K562 (cell line): ENCODE measurements around the gene FBXO21. TPM values are rescaled to one million over a fixed set of nuclear protein-coding genes. Genes with fewer than 3 reads are reported as not detected.
A peak's percentile ranks its signal among the peaks of the same experiment; 100 is the strongest.

ENCODE experiments used
- CBX2 ChIP-seq: fragments of 200-600 bp; sonication (generic); IDR thresholded peaks from one replicate; pipeline ENCODE4 v1.6.1; 2012; ENCODE audit warnings: mild to moderate bottlenecking, low read length, inconsistent platforms; ENCODE audit not compliant: insufficient read depth, poor library complexity, severe bottlenecking
- E2F8 ChIP-seq: fragments of 450-650 bp; IDR thresholded peaks from 2 replicates; pipeline ENCODE4 v1.7.1; 2018; ENCODE audit warnings: mild to moderate bottlenecking, low read depth; ENCODE audit not compliant: partially characterized antibody
- ELF1 ChIP-seq: fragments of 200-800 bp; sonication (Bioruptor generic); IDR thresholded peaks from 2 replicates; pipeline ENCODE4 v1.6.1; 2016; ENCODE audit warnings: missing genetic modification characterization, missing compliant biosample characterization
- HMGN3 ChIP-seq: IDR thresholded peaks from 2 replicates; pipeline ENCODE4 v1.6.1; 2011; ENCODE audit warnings: borderline replicate concordance, low read depth, mild to moderate bottlenecking, mixed read lengths, low read length; ENCODE audit not compliant: insufficient read length; ENCODE audit errors: extremely low read depth
- MLLT1 ChIP-seq, 2 experiments: fragments of 450-650 bp; IDR thresholded peaks; 2 replicates each; pipeline ENCODE4 v1.6.1; 2016
- PKNOX1 ChIP-seq: fragments of 450-650 bp; IDR thresholded peaks from 2 replicates; pipeline ENCODE4 v1.6.1; 2016
- TRIM28 ChIP-seq: fragments of 450-650 bp; IDR thresholded peaks from 2 replicates; pipeline ENCODE4 v1.6.1; 2017
- ZNF431 ChIP-seq: sonication (generic); formaldehyde crosslinking; IDR thresholded peaks from 2 replicates; pipeline ENCODE4 v1.8.0; 2022; ENCODE audit warnings: mild to moderate bottlenecking, missing genetic modification reagents
- polyA plus RNA-seq, 8 experiments: library from polyadenylated mRNA; depleted of rRNA in 4 of 8; stranded (reverse) in 5 of 8; unstranded in 3 of 8; fragments of >200 nt; fragmentation: Nextera tagmentation in 2 of 8; fragmentation: Illumina TruSeq in 1 of 8; extraction: Ambion mirVana in 2 of 8; extraction: Trizol in 1 of 8; gene quantifications; 2 replicates each; pipeline versions ENCODE4 v1.2.1 to v1.2.3, GENCODE V29; 2011 to 2014; ENCODE audit warnings: inconsistent platforms in 1 of 8, missing spikeins in 1 of 8
- total RNA-seq, 7 experiments: library from RNA; depleted of rRNA in 6 of 7; stranded (reverse); fragments of >200 nt in 6 of 7; fragmentation: Illumina TruSeq in 2 of 7; extraction: Trizol in 2 of 7; gene quantifications; 2 replicates each; pipeline versions ENCODE4 v1.2.1 to v1.2.3, GENCODE V29; 2011 to 2021; ENCODE audit warnings: low replicate concordance in 1 of 7
- TF ChIP-seq, protein P1 (sequence below), 2 experiments: fragments of 450-650 bp in 1 of 2; sonication (generic) in 1 of 2; formaldehyde crosslinking in 1 of 2; IDR thresholded peaks; 2 replicates each; pipeline versions ENCODE4 v1.7.1 to v1.9.0; 2016 to 2022; ENCODE audit warnings: inconsistent platforms in 1 of 2, mild to moderate bottlenecking in 1 of 2, missing genetic modification reagents in 1 of 2

Gene FBXO21
- total and polyA plus RNA-seq, 9 of the 15 experiments (the other 6 are each of a cell fraction or from before 2014, with no cell fraction given), result 3.0 to 50.9 (median 9.1) TPM

DNA sequence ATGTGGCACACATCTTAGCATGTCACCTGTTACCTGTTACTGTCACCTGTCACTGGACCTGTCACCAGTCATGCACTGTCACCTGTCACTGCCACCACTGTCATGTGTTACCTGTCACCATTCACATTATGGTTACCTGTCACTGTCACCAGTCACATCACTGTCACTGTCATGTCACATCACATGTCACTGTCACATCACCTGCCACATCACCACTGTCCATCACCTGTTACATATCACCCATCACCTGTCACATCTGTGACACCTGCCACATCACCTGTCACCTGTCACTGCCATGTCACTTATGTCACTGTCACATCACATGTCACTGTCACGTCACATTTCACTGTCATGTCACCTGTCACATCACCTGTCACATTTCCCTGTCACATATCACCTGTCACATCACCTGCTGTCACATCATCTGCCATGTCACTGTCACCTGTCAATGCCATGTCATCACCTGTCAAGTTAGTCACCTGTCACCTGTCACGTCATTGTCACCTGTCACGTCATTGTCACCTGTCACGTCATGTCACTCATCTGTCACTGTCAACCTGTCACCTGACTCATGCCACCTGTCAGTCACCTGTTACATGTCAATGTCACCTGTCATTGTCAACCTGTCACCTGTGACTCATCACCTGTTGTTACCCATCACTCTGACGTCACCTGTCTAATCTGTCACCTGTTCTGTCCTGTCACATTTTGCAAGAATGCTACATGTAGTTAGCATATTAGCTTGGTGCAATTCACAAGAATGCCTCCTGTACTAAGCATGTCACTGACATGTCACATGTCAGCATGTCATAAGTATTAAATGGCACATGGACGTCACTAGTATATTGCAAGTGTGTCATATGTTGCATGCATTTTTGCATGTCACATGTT is 62.1 kb downstream of the FBXO21 start (continued):
- TF ChIP-seq, protein P1, sequence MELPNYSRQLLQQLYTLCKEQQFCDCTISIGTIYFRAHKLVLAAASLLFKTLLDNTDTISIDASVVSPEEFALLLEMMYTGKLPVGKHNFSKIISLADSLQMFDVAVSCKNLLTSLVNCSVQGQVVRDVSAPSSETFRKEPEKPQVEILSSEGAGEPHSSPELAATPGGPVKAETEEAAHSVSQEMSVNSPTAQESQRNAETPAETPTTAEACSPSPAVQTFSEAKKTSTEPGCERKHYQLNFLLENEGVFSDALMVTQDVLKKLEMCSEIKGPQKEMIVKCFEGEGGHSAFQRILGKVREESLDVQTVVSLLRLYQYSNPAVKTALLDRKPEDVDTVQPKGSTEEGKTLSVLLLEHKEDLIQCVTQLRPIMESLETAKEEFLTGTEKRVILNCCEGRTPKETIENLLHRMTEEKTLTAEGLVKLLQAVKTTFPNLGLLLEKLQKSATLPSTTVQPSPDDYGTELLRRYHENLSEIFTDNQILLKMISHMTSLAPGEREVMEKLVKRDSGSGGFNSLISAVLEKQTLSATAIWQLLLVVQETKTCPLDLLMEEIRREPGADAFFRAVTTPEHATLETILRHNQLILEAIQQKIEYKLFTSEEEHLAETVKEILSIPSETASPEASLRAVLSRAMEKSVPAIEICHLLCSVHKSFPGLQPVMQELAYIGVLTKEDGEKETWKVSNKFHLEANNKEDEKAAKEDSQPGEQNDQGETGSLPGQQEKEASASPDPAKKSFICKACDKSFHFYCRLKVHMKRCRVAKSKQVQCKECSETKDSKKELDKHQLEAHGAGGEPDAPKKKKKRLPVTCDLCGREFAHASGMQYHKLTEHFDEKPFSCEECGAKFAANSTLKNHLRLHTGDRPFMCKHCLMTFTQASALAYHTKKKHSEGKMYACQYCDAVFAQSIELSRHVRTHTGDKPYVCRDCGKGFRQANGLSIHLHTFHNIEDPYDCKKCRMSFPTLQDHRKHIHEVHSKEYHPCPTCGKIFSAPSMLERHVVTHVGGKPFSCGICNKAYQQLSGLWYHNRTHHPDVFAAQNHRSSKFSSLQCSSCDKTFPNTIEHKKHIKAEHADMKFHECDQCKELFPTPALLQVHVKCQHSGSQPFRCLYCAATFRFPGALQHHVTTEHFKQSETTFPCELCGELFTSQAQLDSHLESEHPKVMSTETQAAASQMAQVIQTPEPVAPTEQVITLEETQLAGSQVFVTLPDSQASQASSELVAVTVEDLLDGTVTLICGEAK (IDR thresholded peaks at IDR 0.05), result no peak
- TF ChIP-seq, protein P1 (CRISPR knock-in tag; IDR thresholded peaks at IDR 0.05), result peak; percentile 63
- TF ChIP-seq TRIM28, result peak; percentile 89; the same call in 1 of the 2 replicates
- TF ChIP-seq ZNF431 (CRISPR knock-in tag), result peak; percentile 81; the same call in 1 of the 2 replicates
- no peak for TF ChIP-seq CBX2
- TF ChIP-seq ELF1 (tag), result no peak
- TF ChIP-seq HMGN3, result no peak
- TF ChIP-seq E2F8, result no peak
- TF ChIP-seq PKNOX1, result peak; percentile 98
- TF ChIP-seq MLLT1 (IDR thresholded peaks at IDR 0.05), result 0 out of 4 replicates have a peak, but pooled peaks of 1 of the 2 experiments have one; percentile 59
